Liver (tissue), 9 donors: ENCODE data around the gene DGKH. TPM values are rescaled to one million over a fixed set of nuclear protein-coding genes. Genes with fewer than 3 reads are reported as not detected.

ENCODE experiments used
- DNase-seq: peaks from one replicate; pipeline ENCODE4 v3.0.0-alpha.2; 2017; ENCODE audit warnings: low spot score
- H3K27ac ChIP-seq, 2 donors: one replicate each; pipeline ENCODE4 v1.7.0; 2013; ENCODE audit warnings: inconsistent platforms in 2 of 2, low read length in 2 of 2, control low read depth in 1 of 2, low read depth in 1 of 2, mild to moderate bottlenecking in 1 of 2
- H3K27me3 ChIP-seq, 4 donors: one replicate each; pipeline versions ENCODE4 v1.6.1 to v1.7.0; 2013; ENCODE audit warnings: low read length in 3 of 4, inconsistent platforms in 1 of 4, mild to moderate bottlenecking in 1 of 4, moderate library complexity in 1 of 4; ENCODE audit not compliant: control insufficient read depth in 4 of 4, insufficient read depth in 4 of 4
- H3K36me3 ChIP-seq, 4 donors: one replicate each; pipeline versions ENCODE4 v1.6.1 to v1.7.0; 2013; ENCODE audit warnings: low read length in 3 of 4, mild to moderate bottlenecking in 3 of 4, low read depth in 1 of 4, moderate library complexity in 1 of 4; ENCODE audit not compliant: control insufficient read depth in 4 of 4, insufficient read depth in 3 of 4
- H3K4me1 ChIP-seq, 4 donors: one replicate each; pipeline versions ENCODE4 v1.6.1 to v1.7.0; 2013; ENCODE audit warnings: low read length in 3 of 4, mild to moderate bottlenecking in 3 of 4, moderate library complexity in 1 of 4; ENCODE audit not compliant: control insufficient read depth in 4 of 4, insufficient read depth in 4 of 4
- H3K4me3 ChIP-seq, 3 donors: one replicate each; pipeline versions ENCODE4 v1.6.1 to v1.7.0; 2013; ENCODE audit warnings: low read length in 3 of 3, control low read depth in 1 of 3, low read depth in 1 of 3, mild to moderate bottlenecking in 1 of 3
- H3K9ac ChIP-seq, 2 donors: one replicate each; pipeline ENCODE4 v1.7.0; 2013; ENCODE audit warnings: low read length in 2 of 2, mild to moderate bottlenecking in 2 of 2, moderate library complexity in 2 of 2, control low read depth in 1 of 2, low read depth in 1 of 2
- H3K9me3 ChIP-seq, 4 donors: one replicate each; pipeline versions ENCODE4 v1.6.1 to v1.7.0; 2013; ENCODE audit warnings: low read length in 3 of 4; ENCODE audit not compliant: control insufficient read depth in 4 of 4
- EGR1 ChIP-seq, 2 donors: IDR thresholded peaks; 2 replicates each; pipeline ENCODE4 v1.6.1; 2016 to 2018; ENCODE audit warnings: antibody characterized with exemption in 2 of 2, low read depth in 2 of 2
- FOXA1 ChIP-seq: IDR thresholded peaks from 2 replicates; pipeline ENCODE4 v1.6.1; 2016; ENCODE audit warnings: antibody characterized with exemption
- FOXA2 ChIP-seq: IDR thresholded peaks from 2 replicates; pipeline ENCODE4 v1.6.1; 2016; ENCODE audit warnings: antibody characterized with exemption
- GABPA ChIP-seq, 2 donors: IDR thresholded peaks in 1 of 2; conservative IDR thresholded peaks in 1 of 2; 2 replicates each; pipeline ENCODE4 v1.6.1; 2016; ENCODE audit warnings: antibody characterized with exemption in 2 of 2, mild to moderate bottlenecking in 1 of 2, moderate library complexity in 1 of 2
- HNF4A ChIP-seq, 2 donors: conservative IDR thresholded peaks; 2 replicates each; pipeline ENCODE4 v1.6.1; 2016; ENCODE audit warnings: antibody characterized with exemption in 2 of 2, mild to moderate bottlenecking in 2 of 2
- HNF4G ChIP-seq: IDR thresholded peaks from 2 replicates; pipeline ENCODE4 v1.6.1; 2016; ENCODE audit warnings: antibody characterized with exemption
- JUND ChIP-seq, 2 donors: IDR thresholded peaks; 2 replicates each; pipeline ENCODE4 v1.6.1; 2016; ENCODE audit warnings: antibody characterized with exemption in 2 of 2
- NR2F2 ChIP-seq: IDR thresholded peaks from 2 replicates; pipeline ENCODE4 v1.6.1; 2016; ENCODE audit warnings: antibody characterized with exemption
- RAD21 ChIP-seq, 2 donors: IDR thresholded peaks; 2 replicates each; pipeline ENCODE4 v1.6.1; 2016; ENCODE audit warnings: antibody characterized with exemption in 2 of 2, mild to moderate bottlenecking in 2 of 2
- RXRA ChIP-seq, 2 donors: IDR thresholded peaks; 2 replicates each; pipeline ENCODE4 v1.6.1; 2017 to 2018; ENCODE audit warnings: antibody characterized with exemption in 2 of 2, mild to moderate bottlenecking in 1 of 2
- SP1 ChIP-seq: IDR thresholded peaks from 2 replicates; pipeline ENCODE4 v1.6.1; 2018; ENCODE audit warnings: antibody characterized with exemption, mild to moderate bottlenecking
- TAF1 ChIP-seq: conservative IDR thresholded peaks from 2 replicates; pipeline ENCODE4 v1.6.1; 2016; ENCODE audit warnings: antibody characterized with exemption, mild to moderate bottlenecking
- YY1 ChIP-seq: IDR thresholded peaks from 2 replicates; pipeline ENCODE4 v1.6.1; 2016; ENCODE audit warnings: antibody characterized with exemption, mild to moderate bottlenecking
- WGBS: extraction: QIAGEN DNeasy Blood & Tissue Kit; methylation state at CpG from one replicate; pipeline ENCODE4 v1.1.7; 2013; 5-methylcytosine and 5-hydroxymethylcytosine counted together
- polyA plus RNA-seq, 2 donors: library from polyadenylated mRNA; stranded (reverse) in 1 of 2; unstranded in 1 of 2; fragments of 200-250 nt in 1 of 2; fragments of >200 nt in 1 of 2; fragmentation: Nextera tagmentation in 1 of 2; extraction: Ambion mirVana in 1 of 2; gene quantifications; one replicate each; pipeline versions ENCODE4 v1.2.1 to v1.2.3, GENCODE V29; 2013 to 2015
- total RNA-seq, 2 donors: library from RNA; depleted of rRNA; stranded (reverse); fragments of >200 nt; gene quantifications; one replicate each; pipeline ENCODE4 v1.2.3, GENCODE V29; 2014
- TF ChIP-seq, protein P1 (sequence below): fragments of 150-350 bp; IDR thresholded peaks from 2 replicates; pipeline ENCODE4 v1.5.1; 2017; ENCODE audit warnings: improper control_type of control experiment, low read depth, low read length; ENCODE audit not compliant: missing input control
- TF ChIP-seq, protein P2 (sequence below): IDR thresholded peaks from 2 replicates; pipeline ENCODE4 v1.6.1; 2016; ENCODE audit warnings: antibody characterized with exemption
- TF ChIP-seq, protein P3 (sequence below): IDR thresholded peaks from 2 replicates; pipeline ENCODE4 v1.6.1; 2016; ENCODE audit warnings: antibody characterized with exemption
- TF ChIP-seq, protein P4 (sequence below): IDR thresholded peaks from 2 replicates; pipeline ENCODE4 v1.6.1; 2016; ENCODE audit warnings: antibody characterized with exemption
- donor health status: healthy.
- donor health status: healthy.
- donor health status: healthy.
- donor health status: healthy.
- donor health status: healthy.

The DGKH gene
- total and polyA plus RNA-seq, 4 donors: 0.25 to 3.7 (median 0.97) TPM

DNA sequence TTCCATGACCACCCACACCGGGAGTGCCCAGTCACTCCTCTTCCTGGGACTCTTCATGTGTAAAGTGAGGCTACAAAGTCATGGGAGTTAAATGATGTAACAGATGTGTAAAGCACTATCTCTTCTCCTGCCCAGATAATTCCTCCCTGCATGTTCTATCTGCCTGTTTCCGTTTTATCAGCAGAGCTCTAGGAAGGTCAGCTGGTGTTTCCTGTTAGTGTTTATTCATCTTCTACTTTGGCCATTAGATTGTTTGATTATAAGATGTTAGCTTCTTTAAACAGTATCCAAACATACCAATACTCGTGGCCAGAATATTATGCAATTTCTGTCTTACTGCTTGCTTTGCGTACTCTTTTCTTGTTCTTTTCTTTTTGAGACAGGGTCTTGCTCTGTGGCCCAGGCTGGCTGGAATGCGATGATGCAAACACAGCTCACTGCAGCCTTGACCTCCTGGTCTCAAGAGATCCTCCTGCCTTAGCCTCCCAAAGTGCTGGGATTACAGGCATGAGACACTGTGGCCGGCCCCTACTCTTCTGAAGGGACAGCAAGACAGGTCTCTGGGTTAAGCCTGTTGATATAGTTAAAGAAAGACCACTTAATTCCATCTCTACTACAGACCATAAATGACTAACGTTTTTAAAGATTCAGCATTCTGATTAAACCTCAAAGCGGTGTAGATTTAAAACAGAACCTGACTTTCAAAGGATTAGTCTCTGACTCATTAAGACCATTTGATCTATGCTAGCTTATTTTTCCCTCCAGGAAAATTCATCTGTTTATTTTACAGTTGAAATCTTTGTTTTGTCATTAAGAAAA lies 126.1 kb downstream of the DGKH start:
- no peaks in the 10 kb centered on the region for H3K27me3 ChIP-seq
- no peaks in the 10 kb centered on the region for H3K36me3 ChIP-seq
- no peak overlapping the region for H3K27ac ChIP-seq
- 71% methylated on average over 8 of the region's 8 CpGs for WGBS
- H3K4me3 ChIP-seq: no peak overlapping the region
- TF ChIP-seq YY1 (no peak), EGR1 (IDR thresholded peaks at IDR 0.05; ENCODE audit: low read depth in 2 of 2) (no peak), NR2F2 (no peak), HNF4A (conservative IDR thresholded peaks at IDR 0.05) (no peak), FOXA2 (no peak), GABPA (IDR thresholded peaks at IDR 0.05 in 1 of 2, conservative IDR thresholded peaks at IDR 0.05 in 1 of 2) (no peak)
- TF ChIP-seq, protein P1, sequence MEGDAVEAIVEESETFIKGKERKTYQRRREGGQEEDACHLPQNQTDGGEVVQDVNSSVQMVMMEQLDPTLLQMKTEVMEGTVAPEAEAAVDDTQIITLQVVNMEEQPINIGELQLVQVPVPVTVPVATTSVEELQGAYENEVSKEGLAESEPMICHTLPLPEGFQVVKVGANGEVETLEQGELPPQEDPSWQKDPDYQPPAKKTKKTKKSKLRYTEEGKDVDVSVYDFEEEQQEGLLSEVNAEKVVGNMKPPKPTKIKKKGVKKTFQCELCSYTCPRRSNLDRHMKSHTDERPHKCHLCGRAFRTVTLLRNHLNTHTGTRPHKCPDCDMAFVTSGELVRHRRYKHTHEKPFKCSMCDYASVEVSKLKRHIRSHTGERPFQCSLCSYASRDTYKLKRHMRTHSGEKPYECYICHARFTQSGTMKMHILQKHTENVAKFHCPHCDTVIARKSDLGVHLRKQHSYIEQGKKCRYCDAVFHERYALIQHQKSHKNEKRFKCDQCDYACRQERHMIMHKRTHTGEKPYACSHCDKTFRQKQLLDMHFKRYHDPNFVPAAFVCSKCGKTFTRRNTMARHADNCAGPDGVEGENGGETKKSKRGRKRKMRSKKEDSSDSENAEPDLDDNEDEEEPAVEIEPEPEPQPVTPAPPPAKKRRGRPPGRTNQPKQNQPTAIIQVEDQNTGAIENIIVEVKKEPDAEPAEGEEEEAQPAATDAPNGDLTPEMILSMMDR: no peak
- no peaks in the 10 kb centered on the region for H3K9me3 ChIP-seq
- no peaks in the 10 kb centered on the region for H3K4me1 ChIP-seq
- DNase-seq: no peak
- H3K9ac ChIP-seq: no peak overlapping the region

DNA sequence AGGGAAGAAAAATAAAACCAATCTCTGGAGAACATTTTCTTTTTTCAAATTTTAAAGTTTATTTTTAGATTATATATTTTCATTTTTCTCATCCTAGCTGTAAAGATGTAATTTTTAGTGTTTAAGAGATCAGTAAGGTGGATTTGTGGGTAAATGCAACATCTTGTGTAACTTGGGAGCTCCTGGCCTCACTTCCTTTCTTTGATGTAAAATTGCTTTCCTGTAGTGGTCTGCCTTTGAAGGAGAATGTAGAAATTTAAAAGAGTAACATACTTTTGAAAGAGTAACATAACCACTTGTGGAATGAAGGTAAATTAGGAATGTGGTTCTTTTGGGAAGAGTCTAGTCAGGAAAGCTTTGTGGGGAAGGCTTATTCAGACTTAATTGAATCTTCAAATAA lies 127.8 kb downstream of the DGKH start:
- Histone ChIP-seq H3K4me1 (no peaks in the 10 kb centered on the region), H3K27me3 (no peaks in the 10 kb centered on the region), H3K36me3 (no peaks in the 10 kb centered on the region), H3K9ac (no peak overlapping the region), H3K4me3 (no peak overlapping the region), H3K9me3 (no peaks in the 10 kb centered on the region), H3K27ac (no peak overlapping the region)
- TF ChIP-seq RAD21 (IDR thresholded peaks at IDR 0.05): no peak
- TF ChIP-seq, protein P1: no peak
- no peak for TF ChIP-seq YY1
- TF ChIP-seq JUND (IDR thresholded peaks at IDR 0.05): no peak
- TF ChIP-seq, protein P2, sequence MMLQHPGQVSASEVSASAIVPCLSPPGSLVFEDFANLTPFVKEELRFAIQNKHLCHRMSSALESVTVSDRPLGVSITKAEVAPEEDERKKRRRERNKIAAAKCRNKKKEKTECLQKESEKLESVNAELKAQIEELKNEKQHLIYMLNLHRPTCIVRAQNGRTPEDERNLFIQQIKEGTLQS: no peak
- TF ChIP-seq, protein P3, sequence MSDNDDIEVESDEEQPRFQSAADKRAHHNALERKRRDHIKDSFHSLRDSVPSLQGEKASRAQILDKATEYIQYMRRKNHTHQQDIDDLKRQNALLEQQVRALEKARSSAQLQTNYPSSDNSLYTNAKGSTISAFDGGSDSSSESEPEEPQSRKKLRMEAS: no peak
- no peak for DNase-seq

DNA sequence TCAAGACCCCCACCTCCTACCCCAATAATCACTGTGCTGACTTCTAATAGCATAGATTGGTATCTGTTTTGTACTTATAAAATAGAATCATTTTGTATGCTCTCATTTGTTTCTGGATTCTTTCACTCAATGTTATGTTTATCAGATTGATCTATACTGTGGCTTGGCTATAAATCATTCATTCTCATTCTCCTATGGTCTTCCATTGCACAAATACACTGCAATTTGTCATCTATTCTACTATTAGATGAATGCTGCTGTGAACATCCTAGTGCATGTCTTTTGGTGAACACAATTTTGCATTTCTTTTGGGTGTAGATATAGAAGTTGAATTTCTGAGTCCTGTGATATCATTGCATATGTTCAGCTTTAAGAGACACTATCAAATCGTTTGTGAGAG lies 128.7 kb downstream of the DGKH start:
- Histone ChIP-seq H3K9me3 (no peaks in the 10 kb centered on the region), H3K36me3 (no peaks in the 10 kb centered on the region), H3K27me3 (no peaks in the 10 kb centered on the region), H3K27ac (no peak overlapping the region), H3K9ac (no peak overlapping the region), H3K4me1 (no peaks in the 10 kb centered on the region), H3K4me3 (no peak overlapping the region)
- no peak for DNase-seq
- WGBS: 85% methylated on average over 1 of the region's 1 CpG
- TF ChIP-seq HNF4A (conservative IDR thresholded peaks at IDR 0.05): no peak
- TF ChIP-seq TAF1: no peak
- TF ChIP-seq JUND (IDR thresholded peaks at IDR 0.05): no peak
- TF ChIP-seq FOXA1: no peak
- TF ChIP-seq SP1: no peak
- TF ChIP-seq RXRA (IDR thresholded peaks at IDR 0.05): no peak
- TF ChIP-seq NR2F2: no peak
- TF ChIP-seq, protein P2: no peak
- TF ChIP-seq HNF4G: no peak
- no peak for TF ChIP-seq FOXA2
- TF ChIP-seq, protein P3: no peak
- TF ChIP-seq, protein P4, sequence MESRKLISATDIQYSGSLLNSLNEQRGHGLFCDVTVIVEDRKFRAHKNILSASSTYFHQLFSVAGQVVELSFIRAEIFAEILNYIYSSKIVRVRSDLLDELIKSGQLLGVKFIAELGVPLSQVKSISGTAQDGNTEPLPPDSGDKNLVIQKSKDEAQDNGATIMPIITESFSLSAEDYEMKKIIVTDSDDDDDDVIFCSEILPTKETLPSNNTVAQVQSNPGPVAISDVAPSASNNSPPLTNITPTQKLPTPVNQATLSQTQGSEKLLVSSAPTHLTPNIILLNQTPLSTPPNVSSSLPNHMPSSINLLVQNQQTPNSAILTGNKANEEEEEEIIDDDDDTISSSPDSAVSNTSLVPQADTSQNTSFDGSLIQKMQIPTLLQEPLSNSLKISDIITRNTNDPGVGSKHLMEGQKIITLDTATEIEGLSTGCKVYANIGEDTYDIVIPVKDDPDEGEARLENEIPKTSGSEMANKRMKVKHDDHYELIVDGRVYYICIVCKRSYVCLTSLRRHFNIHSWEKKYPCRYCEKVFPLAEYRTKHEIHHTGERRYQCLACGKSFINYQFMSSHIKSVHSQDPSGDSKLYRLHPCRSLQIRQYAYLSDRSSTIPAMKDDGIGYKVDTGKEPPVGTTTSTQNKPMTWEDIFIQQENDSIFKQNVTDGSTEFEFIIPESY: no peak
